Right renal pelvis (tissue), 4 donors: ENCODE measurements around the gene PRKAG1. TPM values are rescaled to one million over a fixed set of nuclear protein-coding genes. Genes with fewer than 3 reads are reported as not detected.

Source experiments
- DNase-seq, 4 donors: peaks; one replicate each; pipeline ENCODE4 v3.0.0-alpha.2; 2013; ENCODE audit warnings: low read depth in 4 of 4, low spot score in 3 of 4, missing footprints in 1 of 4
- polyA plus RNA-seq, 4 donors: library from polyadenylated mRNA; unstranded; fragments of 120-200 nt; gene quantifications; one replicate each; pipeline ENCODE4 v1.2.1, GENCODE V29; 2013; ENCODE audit not compliant: insufficient read length in 4 of 4

Gene PRKAG1
- polyA plus RNA-seq, 4 donors = 74.6 to 83.1 (median 80.5) TPM

GRCh38 chr12:48988030-48988649 lies 30.4 kb downstream of the PRKAG1 start:
- DNase-seq = no peak

DNA sequence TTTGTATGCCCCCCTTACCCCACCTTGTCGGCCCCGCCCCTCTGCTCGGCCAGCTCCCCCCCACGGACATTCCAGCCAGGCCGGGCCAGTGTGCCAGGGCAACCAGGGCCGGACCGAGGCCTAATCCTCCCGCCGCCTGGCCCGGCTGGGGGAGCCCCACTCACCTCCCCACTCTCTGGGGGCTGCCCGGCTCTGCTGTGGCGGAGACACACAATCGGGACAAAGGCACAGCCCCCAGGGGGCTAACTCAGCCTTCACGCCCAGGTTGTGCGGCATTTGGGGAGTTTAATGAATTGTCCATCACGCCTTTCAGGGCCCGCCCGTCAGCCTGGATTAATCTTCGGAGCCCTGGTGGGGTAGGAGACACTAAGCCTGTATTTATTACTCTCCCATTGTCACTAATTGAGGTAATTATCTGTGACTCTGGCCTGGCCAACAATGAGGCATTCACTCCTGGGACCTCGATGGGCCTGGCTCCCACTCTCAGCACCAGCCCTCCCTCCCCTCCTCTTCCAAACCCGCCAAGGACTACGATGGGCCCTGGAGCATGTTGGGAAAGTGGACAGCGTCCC lies 31.8 kb downstream of the PRKAG1 start:
- no peak for DNase-seq

DNA sequence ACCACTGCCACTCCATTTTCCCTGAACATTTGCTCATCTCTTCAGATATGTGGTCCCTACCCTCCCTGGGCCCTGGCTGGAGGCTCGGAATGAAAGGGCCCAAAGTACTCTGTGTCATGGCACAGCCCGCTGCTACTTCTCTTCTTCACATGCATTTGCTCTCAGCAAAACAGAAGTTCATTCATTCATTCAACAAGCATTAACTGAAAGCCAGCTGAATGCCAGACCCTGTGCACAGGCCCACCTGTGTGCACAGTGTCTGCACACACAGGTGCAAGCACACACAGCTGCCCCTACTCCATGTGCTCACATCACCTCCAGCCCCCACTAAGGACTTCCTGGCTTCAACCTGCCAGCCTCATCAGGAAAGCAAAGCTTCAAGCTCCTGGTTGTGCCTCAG lies 32.7 kb downstream of the PRKAG1 start:
- no peak for DNase-seq

- DNase-seq = no peak
Measured at GRCh38 chr12:48985475-48985897, 33.1 kb downstream of the PRKAG1 start.

GRCh38 chr12:48982397-48983080 lies 36.0 kb downstream of the PRKAG1 start:
- DNase-seq = no peak

DNA sequence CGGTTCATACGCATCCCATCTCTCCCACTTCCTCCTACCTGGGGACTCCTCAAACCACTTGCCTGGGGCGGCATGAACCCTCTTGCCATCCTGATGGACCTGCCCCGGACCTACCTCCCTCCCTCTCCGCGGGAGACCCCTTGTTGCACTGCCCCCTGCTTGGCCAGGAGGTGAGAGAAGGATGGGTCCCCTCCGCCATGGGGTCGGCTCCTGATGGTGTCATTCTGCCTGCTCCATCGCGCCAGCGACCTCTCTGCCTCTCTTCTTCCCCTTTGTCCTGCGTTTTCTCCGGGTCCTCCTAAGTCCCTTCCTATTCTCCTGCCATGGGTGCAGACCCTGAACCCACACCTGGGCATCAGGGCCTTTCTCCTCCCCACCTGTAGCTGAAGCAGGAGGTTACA lies 36.8 kb downstream of the PRKAG1 start:
- no peak for DNase-seq

DNA sequence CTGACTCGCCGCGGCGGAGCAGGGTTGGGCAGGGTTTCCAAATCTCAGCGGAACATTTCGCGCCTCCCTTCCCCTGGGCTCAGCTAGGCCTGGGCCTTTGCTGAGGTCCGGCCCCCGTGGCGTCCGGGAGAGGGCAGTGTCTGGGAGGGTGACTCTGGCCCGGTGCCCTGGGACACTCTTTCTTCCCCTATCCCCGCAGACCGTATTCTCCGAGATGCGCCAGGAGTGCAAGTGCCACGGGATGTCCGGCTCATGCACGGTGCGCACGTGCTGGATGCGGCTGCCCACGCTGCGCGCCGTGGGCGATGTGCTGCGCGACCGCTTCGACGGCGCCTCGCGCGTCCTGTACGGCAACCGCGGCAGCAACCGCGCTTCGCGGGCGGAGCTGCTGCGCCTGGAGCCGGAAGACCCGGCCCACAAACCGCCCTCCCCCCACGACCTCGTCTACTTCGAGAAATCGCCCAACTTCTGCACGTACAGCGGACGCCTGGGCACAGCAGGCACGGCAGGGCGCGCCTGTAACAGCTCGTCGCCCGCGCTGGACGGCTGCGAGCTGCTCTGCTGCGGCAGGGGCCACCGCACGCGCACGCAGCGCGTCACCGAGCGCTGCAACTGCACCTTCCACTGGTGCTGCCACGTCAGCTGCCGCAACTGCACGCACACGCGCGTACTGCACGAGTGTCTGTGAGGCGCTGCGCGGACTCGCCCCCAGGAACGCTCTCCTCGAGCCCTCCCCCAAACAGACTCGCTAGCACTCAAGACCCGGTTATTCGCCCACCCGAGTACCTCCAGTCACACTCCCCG lies 37.4 kb downstream of the PRKAG1 start:
- DNase-seq = no peak

DNA sequence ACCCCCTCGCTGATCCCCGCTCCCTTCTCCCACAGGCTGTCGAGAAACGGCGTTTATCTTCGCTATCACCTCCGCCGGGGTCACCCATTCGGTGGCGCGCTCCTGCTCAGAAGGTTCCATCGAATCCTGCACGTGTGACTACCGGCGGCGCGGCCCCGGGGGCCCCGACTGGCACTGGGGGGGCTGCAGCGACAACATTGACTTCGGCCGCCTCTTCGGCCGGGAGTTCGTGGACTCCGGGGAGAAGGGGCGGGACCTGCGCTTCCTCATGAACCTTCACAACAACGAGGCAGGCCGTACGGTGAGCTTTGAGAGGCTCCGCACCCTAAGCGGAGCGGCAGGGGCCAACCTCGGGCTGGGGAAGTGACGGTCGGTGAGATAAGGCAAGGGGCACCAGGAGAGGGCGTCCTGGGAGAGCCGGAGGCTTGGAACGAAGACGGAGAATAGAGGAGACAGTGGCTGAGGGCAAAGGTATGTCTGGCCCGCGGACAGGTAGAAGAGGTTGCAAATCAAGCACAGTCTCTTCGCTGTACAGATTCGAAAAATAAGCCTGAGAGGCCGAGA lies 38.1 kb downstream of the PRKAG1 start:
- no peak for DNase-seq

GRCh38 chr12:48979602-48980388 lies 38.8 kb downstream of the PRKAG1 start:
- no peak for DNase-seq

DNA sequence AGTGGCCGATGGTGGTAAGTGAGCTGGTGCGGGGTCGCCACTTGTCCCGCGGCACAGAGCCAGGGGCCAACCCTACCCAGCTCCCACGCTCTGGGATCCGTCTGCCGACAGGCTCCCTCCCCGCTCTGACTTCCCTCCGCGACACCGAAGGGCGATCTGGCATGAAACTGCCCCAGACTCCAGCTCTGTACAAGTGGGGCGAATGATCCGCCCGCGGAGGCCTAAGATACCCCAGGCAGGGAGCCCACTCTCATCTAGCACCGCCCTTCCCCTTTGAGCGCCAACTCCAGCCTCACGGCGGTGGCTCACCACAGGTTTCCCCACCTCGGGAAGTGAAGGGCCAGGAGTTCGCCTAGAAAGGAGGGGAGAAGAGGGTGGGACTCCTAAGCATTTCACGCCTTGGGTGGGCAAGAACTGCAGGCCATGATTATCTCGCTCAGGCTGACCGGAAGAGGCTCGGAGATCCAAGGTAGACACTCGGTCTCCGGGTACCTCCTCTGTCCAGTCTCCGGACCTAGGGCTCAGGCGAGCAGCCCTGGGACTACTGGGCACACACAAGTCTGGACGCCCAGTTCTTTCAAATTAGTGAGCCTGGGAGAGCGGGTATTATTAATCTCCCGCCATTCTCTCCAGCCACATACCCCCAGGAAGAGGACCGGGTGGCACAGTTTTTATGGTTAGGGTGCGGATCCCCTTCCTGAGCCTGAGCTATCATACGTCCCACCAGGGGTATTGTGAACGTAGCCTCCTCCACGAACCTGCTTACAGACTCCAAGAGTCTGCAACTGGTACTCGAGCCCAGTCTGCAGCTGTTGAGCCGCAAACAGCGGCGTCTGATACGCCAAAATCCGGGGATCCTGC lies 39.6 kb downstream of the PRKAG1 start:
- DNase-seq = no peak

- no peak for DNase-seq
Measured at GRCh38 chr12:48978291-48978740, 40.3 kb downstream of the PRKAG1 start, which contains the start of gene WNT1. WNT1 (plus strand) TSS chr12:48978322; CDS start chr12:48978651, 329 bp downstream.

DNA sequence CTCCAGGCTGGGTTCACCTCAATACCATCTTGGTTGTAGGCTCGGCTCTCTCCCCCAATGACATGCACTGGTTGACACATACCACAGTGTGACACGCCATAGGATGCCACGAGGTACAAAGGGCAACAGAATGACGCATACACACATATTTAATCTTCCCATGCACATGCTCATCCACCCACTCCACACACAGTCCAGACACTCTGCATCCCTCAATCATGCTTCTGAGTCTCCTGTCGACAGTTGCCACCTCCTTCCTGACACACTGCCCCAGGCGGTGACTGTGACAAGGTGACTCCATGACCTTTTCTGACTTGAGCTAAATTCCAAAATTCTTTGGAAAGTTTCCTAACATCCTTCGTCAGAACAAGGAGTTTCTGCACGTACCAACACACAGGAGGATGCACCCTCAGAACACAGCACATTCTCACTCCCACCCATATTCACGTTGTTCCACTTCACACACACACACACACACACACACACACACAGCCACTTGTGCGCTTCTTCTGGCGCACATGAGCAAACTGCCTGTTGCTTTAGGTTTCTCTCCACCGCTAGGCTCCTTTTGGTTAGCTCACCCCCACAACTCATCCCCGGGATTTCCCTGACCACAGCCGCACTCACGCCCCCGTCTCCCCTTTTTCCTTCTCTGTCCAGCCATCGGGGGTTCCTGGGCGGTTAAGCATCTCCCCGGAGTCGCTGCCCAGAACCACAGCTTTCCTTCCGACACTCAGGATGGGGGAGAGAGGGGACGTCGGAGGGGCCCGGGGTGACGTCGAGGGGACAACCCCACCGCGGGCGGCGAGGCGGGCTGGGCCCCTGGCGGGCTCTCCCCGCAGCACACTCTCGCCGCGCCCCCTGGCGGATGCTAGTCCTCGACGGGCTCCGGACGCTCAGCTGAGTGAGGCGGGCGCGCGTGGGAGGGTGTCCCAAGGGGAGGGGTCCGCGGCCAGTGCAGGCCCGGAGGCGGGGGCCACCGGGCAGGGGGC lies 41.0 kb downstream of the PRKAG1 start:
- DNase-seq = no peak

GRCh38 chr12:48973941-48974673 lies 44.5 kb downstream of the PRKAG1 start:
- DNase-seq = no peak

DNA sequence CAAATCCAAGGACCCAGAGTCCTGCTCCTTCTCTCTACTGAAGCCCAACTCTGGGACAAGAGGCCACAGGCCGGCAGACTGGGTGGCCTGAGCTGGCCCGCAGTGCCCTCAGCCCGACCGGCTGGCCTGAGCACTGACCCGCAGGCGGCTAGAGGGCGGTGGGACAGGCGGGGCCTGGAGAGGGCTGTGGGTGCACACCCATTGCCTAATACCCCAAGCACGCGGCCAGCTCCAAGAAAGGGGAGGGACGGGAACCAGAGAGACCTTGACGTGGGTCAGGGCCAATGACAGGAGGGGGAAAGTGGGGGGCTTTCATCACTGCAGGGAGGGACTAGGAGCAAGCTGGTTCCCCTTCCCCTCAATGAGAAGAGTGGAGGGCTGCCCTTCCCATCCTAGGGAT lies 45.0 kb downstream of the PRKAG1 start:
- no peak for DNase-seq

DNA sequence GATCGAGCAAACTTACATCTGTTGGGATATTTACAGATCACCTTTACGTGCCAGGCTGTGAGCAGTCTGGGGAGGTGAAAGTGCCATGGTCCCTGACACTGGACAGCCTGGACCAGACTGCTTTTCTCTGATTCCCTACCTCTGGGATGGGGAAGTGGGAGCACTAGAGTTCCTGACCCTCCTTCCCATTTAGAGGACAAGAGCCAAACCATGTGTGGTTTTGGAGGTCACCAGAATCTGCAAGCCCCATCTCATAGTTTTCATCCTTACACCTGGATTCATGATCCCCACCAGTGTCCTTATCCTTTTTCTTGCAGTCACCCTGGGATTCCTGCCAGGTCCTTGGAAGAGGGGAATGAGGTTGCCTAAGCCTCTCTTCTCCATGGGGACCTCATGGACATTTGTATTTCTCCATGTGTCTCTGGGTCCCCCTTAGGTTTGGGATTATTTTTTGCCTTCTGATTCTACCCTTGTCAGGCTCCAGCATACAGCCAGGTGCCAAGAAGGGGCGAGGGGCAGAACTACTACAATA lies 45.6 kb downstream of the PRKAG1 start:
- no peak for DNase-seq

DNA sequence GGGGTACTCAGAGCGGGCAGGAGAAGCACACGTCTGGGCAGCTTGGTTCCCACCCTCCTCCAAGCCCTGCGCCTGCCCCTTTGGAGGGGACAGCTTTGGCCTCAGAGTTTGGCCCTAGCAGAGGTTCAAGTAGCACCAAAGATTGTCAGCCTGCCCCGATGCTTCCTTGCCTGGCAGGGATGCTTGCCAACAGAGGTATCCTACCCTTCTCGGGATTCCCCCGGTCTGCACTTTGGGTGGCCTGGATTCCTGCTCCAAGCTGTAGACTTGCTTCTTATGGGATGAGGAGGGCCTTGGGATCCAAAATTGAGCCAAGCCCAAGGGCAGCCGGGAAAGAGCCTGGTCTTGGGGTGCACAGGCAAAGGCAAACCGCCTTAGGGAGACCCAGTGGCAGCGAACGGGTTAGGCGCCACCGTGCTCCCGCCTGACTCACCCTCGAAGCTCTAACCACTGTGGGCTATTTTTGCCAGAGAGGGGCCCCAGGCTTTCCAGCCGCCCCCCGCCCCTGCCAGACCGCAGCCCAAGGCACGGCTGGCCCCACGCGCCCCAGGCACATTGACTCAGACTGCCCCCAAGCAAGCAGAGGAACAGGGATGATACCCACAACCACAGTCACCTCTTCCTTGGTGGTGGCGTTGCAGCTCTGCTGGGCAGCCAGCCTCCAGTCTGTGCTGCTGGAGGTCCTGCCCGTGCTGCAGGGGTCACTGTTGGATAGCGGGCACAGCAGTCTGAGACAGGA lies 46.2 kb downstream of the PRKAG1 start:
- no peak for DNase-seq
